ENCODE results near the gene ZBTB1. TPM values are rescaled to one million over a fixed set of nuclear protein-coding genes. Genes with fewer than 3 reads are reported as not detected.

Gene ZBTB1
- total and polyA plus RNA-seq, 10 of the 15 experiments (the other 5 are each of a cell fraction or from before 2014, with no cell fraction given): 12.3 to 127 (median 40.0) TPM

DNA sequence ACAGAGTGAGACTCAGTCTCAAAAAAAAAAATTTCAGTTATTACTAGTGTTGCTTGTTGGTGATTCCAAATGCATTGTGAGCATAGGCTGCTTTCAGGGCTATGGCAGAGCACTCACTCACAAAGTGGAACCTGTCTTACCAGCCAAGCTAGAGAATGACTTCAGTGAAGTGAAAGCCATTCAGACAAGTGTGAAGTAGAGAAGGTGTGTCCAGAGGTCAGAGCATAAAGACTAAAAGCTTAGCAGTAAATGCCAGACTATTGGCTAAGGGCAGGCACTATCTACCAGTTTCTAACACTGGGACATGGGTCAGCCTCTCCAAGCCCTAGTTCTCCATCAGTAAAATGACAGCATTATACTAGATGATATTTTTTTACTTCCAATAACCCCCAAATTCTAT, 57.9 kb downstream of the ZBTB1 start:
- Histone ChIP-seq H3K79me2 (ENCODE audit: control insufficient read depth, insufficient read depth, low read length) (no peaks in the 10 kb centered on the region), H3K4me1 (ENCODE audit: control insufficient read depth, insufficient read depth, low read length) (no peaks in the 10 kb centered on the region), H3K36me3 (ENCODE audit: control insufficient read depth in 2 of 2, insufficient read depth in 2 of 2, low read length in 1 of 2) (no peaks in the 10 kb centered on the region), H3K27ac (ENCODE audit: control insufficient read depth, insufficient read depth) (no peak overlapping the region), H3K9ac (ENCODE audit: control insufficient read depth, insufficient read depth, low read length) (no peak overlapping the region), H2AFZ (ENCODE audit: control insufficient read depth, low read depth, low read length) (no peak overlapping the region), H3K27me3 (replicated peaks in 1 of 2; ENCODE audit: control insufficient read depth in 2 of 2, insufficient read depth in 2 of 2, low read length in 1 of 2) (no peaks in the 10 kb centered on the region; a peak in 1 of 4 replicates), H3K4me2 (ENCODE audit: control insufficient read depth, insufficient read depth) (no peak overlapping the region), H3K9me3 (replicated peaks; ENCODE audit: control insufficient read depth, insufficient read depth, low read length) (no peaks in the 10 kb centered on the region), H4K20me1 (ENCODE audit: control insufficient read depth, insufficient read depth) (no peaks in the 10 kb centered on the region; the same call in 1 of the 2 replicates), H3K4me3 (no peak overlapping the region)
- SMC1A ChIA-PET (ENCODE audit: uncharacterized antibody, unreplicated experiment): no interaction called here
- BruUV-seq (replicated peaks): no TSS peak
- ATAC-seq (no peak), FAIRE-seq (no peak), DNase-seq (ENCODE audit: low read depth, low spot score) (no peak)
- intact Hi-C loops (cut with micrococcal nuclease; ENCODE audit: unreplicated experiment) (no loop called here), in situ Hi-C loops (cut with MboI) (no loop called here)
- no peak for TF ChIP-seq ZNF207 (IDR thresholded peaks at IDR 0.05; ENCODE audit: borderline replicate concordance)
- TF ChIP-seq, protein P1, sequence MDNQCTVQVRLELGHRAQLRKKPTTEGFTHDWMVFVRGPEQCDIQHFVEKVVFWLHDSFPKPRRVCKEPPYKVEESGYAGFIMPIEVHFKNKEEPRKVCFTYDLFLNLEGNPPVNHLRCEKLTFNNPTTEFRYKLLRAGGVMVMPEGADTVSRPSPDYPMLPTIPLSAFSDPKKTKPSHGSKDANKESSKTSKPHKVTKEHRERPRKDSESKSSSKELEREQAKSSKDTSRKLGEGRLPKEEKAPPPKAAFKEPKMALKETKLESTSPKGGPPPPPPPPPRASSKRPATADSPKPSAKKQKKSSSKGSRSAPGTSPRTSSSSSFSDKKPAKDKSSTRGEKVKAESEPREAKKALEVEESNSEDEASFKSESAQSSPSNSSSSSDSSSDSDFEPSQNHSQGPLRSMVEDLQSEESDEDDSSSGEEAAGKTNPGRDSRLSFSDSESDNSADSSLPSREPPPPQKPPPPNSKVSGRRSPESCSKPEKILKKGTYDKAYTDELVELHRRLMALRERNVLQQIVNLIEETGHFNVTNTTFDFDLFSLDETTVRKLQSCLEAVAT (IDR thresholded peaks at IDR 0.05): no peak
- no peak for TF ChIP-seq NFYB (IDR thresholded peaks at IDR 0.05; ENCODE audit: insufficient read depth, low read depth, low read length)
- TF ChIP-seq, protein P2, sequence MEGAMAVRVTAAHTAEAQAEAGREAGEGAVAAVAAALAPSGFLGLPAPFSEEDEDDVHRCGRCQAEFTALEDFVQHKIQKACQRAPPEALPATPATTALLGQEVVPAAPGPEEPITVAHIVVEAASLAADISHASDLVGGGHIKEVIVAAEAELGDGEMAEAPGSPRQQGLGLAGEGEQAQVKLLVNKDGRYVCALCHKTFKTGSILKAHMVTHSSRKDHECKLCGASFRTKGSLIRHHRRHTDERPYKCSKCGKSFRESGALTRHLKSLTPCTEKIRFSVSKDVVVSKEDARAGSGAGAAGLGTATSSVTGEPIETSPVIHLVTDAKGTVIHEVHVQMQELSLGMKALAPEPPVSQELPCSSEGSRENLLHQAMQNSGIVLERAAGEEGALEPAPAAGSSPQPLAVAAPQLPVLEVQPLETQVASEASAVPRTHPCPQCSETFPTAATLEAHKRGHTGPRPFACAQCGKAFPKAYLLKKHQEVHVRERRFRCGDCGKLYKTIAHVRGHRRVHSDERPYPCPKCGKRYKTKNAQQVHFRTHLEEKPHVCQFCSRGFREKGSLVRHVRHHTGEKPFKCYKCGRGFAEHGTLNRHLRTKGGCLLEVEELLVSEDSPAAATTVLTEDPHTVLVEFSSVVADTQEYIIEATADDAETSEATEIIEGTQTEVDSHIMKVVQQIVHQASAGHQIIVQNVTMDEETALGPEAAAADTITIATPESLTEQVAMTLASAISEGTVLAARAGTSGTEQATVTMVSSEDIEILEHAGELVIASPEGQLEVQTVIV (IDR thresholded peaks at IDR 0.05; ENCODE audit: borderline replicate concordance, partially characterized antibody): no peak
- no peak for TF ChIP-seq KAT2A (conservative IDR thresholded peaks at IDR 0.05; ENCODE audit: control insufficient read depth, low read depth, low read length)
- no peak for TF ChIP-seq ZNF24 (IDR thresholded peaks at IDR 0.05)
- TF ChIP-seq RCOR1 (conservative IDR thresholded peaks at IDR 0.05; ENCODE audit: low read depth, low read length): no peak
- TF ChIP-seq, protein P3, sequence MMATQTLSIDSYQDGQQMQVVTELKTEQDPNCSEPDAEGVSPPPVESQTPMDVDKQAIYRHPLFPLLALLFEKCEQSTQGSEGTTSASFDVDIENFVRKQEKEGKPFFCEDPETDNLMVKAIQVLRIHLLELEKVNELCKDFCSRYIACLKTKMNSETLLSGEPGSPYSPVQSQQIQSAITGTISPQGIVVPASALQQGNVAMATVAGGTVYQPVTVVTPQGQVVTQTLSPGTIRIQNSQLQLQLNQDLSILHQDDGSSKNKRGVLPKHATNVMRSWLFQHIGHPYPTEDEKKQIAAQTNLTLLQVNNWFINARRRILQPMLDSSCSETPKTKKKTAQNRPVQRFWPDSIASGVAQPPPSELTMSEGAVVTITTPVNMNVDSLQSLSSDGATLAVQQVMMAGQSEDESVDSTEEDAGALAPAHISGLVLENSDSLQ (IDR thresholded peaks at IDR 0.05): no peak
- no peak for TF ChIP-seq BMI1 (IDR thresholded peaks at IDR 0.05; ENCODE audit: borderline replicate concordance)
- TF ChIP-seq CEBPB (IDR thresholded peaks at IDR 0.05; ENCODE audit: borderline replicate concordance in 1 of 2, low read depth in 2 of 2, low read length in 2 of 2): no peak
- TF ChIP-seq STAT1 (conservative IDR thresholded peaks at IDR 0.05): no peak
- POLR2A ChIA-PET: no interaction called here
- CTCF ChIA-PET: interaction anchor here (0.9 kb wide), 1 partner anchor 12 kb away, joined by 3 read pairs; no protein-coding TSS in a partner anchor
- RAD21 ChIA-PET (ENCODE audit: unreplicated experiment): no interaction called here

Data from GM12878 (cell line).